ENCODE data around the gene GIPC2. TPM values are rescaled to one million over a fixed set of nuclear protein-coding genes. Genes with fewer than 3 reads are reported as not detected.
"Not testable (repeated sequence)": the region's sequence is repeated elsewhere in the genome, so short reads cannot be mapped to it uniquely, and the experiment has no call there.

Gene GIPC2
- total and polyA plus RNA-seq, 2 of the 4 experiments (the other 2 are of a cell fraction) = 0.07 to 0.18 TPM

- H3K4me2 ChIP-seq (ENCODE audit: low read depth, low read length); H3K27me3 ChIP-seq (ENCODE audit: control insufficient read depth, insufficient read depth, low read length); intact Hi-C loops (cut with micrococcal nuclease); POLR2A ChIA-PET (ENCODE audit: unreplicated experiment); H2BK15ac ChIP-seq (ENCODE audit: low read depth, low read length); H3K9me1 ChIP-seq (ENCODE audit: insufficient read depth, low read length); H3K4me3 ChIP-seq (ENCODE audit: insufficient read depth, low read depth, low read length); H2AFZ ChIP-seq (replicated peaks; ENCODE audit: low read length, poor library complexity); H3K4ac ChIP-seq (ENCODE audit: low read depth, low read length); H2BK20ac ChIP-seq (ENCODE audit: low read depth, low read length); ATAC-seq (ENCODE audit: low read depth); dilution Hi-C loops (cut with HindIII; ENCODE audit: low sequenced_read_pairs, unreplicated experiment); H3K56ac ChIP-seq (ENCODE audit: extremely low read depth, insufficient read depth, low read length); H4K5ac ChIP-seq (ENCODE audit: low read depth, low read length); H2AK9ac ChIP-seq (replicated peaks; ENCODE audit: low read depth, low read length, poor library complexity); H4K91ac ChIP-seq (ENCODE audit: insufficient read depth, low read depth, low read length); in situ Hi-C loops (cut with MboI; ENCODE audit: low sequenced_read_pairs); H3K27ac ChIP-seq (ENCODE audit: insufficient read depth, low read length); H3K9me3 ChIP-seq (ENCODE audit: control insufficient read depth, insufficient read depth, low read length); H2BK120ac ChIP-seq (ENCODE audit: low read depth, low read length); H4K20me1 ChIP-seq (ENCODE audit: insufficient read depth, low read length); H2BK5ac ChIP-seq (ENCODE audit: low read depth, low read length, poor library complexity, severe bottlenecking); H3K9ac ChIP-seq (ENCODE audit: low read depth, low read length); H2AK5ac ChIP-seq (ENCODE audit: low read depth, low read length); CTCF ChIA-PET; H3K4me1 ChIP-seq (ENCODE audit: control insufficient read depth, insufficient read depth, low read length); H3K14ac ChIP-seq (replicated peaks; ENCODE audit: low read depth, low read length); H3K36me3 ChIP-seq (ENCODE audit: control insufficient read depth, insufficient read depth, low read length); BruUV-seq (replicated peaks); H3K79me1 ChIP-seq (ENCODE audit: low read depth in 1 of 2, low read length in 2 of 2); H4K8ac ChIP-seq (ENCODE audit: low read depth in 2 of 2, low read length in 2 of 2); H3K23ac ChIP-seq (ENCODE audit: low read depth, low read length); H3K18ac ChIP-seq (ENCODE audit: low read depth, low read length); DNase-seq: not testable (repeated sequence)
- WGBS, 2 experiments (ENCODE audit: extremely low coverage in 2 of 2, insufficient read length in 1 of 2) = no CpG with 5 or more reads among the region's 2 CpGs
Measured at GRCh38 chr1:78064886-78065285, 19.1 kb downstream of the GIPC2 start.

Measured in IMR-90 (cell line).